Right lobe of liver (tissue), 6 donors: ENCODE measurements around the gene VSTM2B. TPM values are rescaled to one million over a fixed set of nuclear protein-coding genes. Genes with fewer than 3 reads are reported as not detected.

Experiments
- ATAC-seq, 4 donors: fragments of 200-7000 bp; cut with Tn5 transposase; one replicate each; pipeline ENCODE4 v1.9.1; 2020; ENCODE audit warnings: mild to moderate bottlenecking in 4 of 4, moderate library complexity in 4 of 4
- DNase-seq, 3 donors: peaks; one replicate each; pipeline ENCODE4 v3.0.0-alpha.2; 2020
- H3K27ac ChIP-seq, 3 donors: fragments of 200-600 bp; one replicate each; pipeline ENCODE4 v1.8.0; 2022
- H3K27me3 ChIP-seq, 2 donors: fragments of 200-600 bp; one replicate each; pipeline ENCODE4 v1.8.0; 2022
- H3K36me3 ChIP-seq, 4 donors: fragments of 200-600 bp; sonication (generic) in 1 of 4; one replicate each; pipeline versions ENCODE4 v1.5.1 to v1.8.0; 2017 to 2022; ENCODE audit warnings: control low read depth in 1 of 4
- H3K4me1 ChIP-seq, 4 donors: fragments of 200-600 bp; sonication (generic) in 1 of 4; one replicate each; pipeline versions ENCODE4 v1.5.1 to v1.8.0; 2017 to 2022; ENCODE audit warnings: control low read depth in 1 of 4
- H3K4me3 ChIP-seq, 3 donors: fragments of 200-600 bp; one replicate each; pipeline ENCODE4 v1.8.0; 2022
- H3K9me3 ChIP-seq, 4 donors: fragments of 200-600 bp; sonication (generic) in 1 of 4; one replicate each; pipeline versions ENCODE4 v1.5.1 to v1.8.0; 2017 to 2022; ENCODE audit warnings: control low read depth in 1 of 4
- POLR2A ChIP-seq: fragments of 450-650 bp; IDR thresholded peaks from one replicate; pipeline ENCODE4 v1.6.1; 2017; ENCODE audit warnings: antibody characterized with exemption, mild to moderate bottlenecking
- WGBS: methylation state at CpG from one replicate; pipeline ENCODE4 v1.1.6; 2018; ENCODE audit warnings: low coverage, low lambda C conversion rate; ENCODE audit not compliant: insufficient coverage; ENCODE audit errors: missing lambda C conversion rate; 5-methylcytosine and 5-hydroxymethylcytosine counted together
- intact Hi-C, 2 donors: fragments of 100-400 bp; cut with DNase I; formaldehyde crosslinking; loops; one replicate each; pipeline versions ENCODE4 v1.11.2 to v1.14.1; 2022
- long read RNA-seq: library from polyadenylated mRNA; unstranded; transcript quantifications from one replicate; pipeline ENCODE4 v2.0.0, GENCODE V29; 2019
- total RNA-seq, 6 experiments: library from RNA; depleted of rRNA in 2 of 6; stranded (reverse); fragments of >200 nt in 2 of 6; fragmentation: NEBNext Ultra II Directional in 3 of 6; extraction: Animal tissue kit (Norgen Biotek cat#: 25700) in 3 of 6; gene quantifications; one replicate each; pipeline versions ENCODE4 v1.1.0 to v1.2.4, GENCODE V29; 2016 to 2023
- TF ChIP-seq, protein P1 (sequence below), 4 donors: fragments of 200-600 bp in 3 of 4; fragments of 450-650 bp in 1 of 4; IDR thresholded peaks; one replicate each; pipeline versions ENCODE4 v1.5.1 to v1.8.0; 2016 to 2022; ENCODE audit warnings: antibody characterized with exemption in 4 of 4, mild to moderate bottlenecking in 2 of 4
- donor health status: DM: no; HTN: yes; CAD: no.
- donor health status: DM: no; HTN: no; CAD: no.
- donor health status: DM: no; HTN: no; CAD: no.
- donor health status: DM: no; HTN: yes; CAD: no.
- donor health status: DM: no; HTN: yes; CAD: no.

The VSTM2B gene
- not detected for total RNA-seq
- long read RNA-seq = 0 reads

DNA sequence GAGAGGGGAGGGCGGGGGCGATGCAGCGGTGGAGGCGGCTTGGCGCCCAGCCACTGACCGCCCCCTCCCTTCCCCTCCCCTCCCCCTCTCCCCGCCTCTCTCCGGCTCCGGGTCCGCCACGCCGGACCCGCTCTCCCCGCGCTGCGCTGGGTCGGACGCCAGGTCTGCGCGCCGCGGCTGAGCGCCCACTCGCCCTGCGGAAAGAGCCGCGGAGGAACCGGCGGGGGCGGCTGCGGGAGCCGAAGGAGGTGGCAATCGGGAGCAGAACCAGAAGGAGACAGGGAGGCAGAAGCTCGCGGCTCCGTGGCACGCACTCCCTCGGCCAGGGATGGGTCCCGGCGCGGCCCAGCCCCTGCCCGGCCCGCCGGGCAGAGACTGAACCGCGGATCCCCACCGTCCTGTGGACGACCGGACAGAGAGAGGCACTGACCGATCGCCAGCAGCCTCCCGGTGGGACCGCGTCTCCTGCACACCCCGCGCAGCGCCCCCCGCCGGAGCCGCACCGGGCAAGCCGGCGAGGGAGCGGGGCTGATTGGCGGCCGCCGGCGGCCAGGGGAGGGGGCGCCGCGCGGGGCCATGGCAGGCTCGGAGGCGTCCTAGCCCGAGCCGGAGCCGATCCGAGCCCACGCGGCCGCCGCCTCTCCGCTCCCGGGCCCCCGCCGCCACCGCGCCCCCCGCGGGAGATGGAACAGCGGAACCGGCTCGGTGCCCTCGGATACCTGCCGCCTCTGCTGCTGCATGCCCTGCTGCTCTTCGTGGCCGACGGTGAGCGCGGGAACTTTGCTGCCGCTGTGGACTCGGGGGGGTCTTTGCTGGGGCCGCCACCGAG, at the start of gene VSTM2B:
Gene VSTM2B (plus strand): TSS at position 94 of the 829 bp plus-strand sequence. CDS start 590 bp downstream, at position 684.
- no peaks in the 10 kb centered on the region for H3K36me3 ChIP-seq
- intact Hi-C loops = no loop called here
- no peaks in the 10 kb centered on the region for H3K9me3 ChIP-seq
- no peak within 1 kb of the TSS for H3K4me3 ChIP-seq
- ATAC-seq (no peak), DNase-seq (peak in 2 of 3 donors; percentile 10 to 45)
- no peak for TF ChIP-seq POLR2A
- TF ChIP-seq, protein P1, sequence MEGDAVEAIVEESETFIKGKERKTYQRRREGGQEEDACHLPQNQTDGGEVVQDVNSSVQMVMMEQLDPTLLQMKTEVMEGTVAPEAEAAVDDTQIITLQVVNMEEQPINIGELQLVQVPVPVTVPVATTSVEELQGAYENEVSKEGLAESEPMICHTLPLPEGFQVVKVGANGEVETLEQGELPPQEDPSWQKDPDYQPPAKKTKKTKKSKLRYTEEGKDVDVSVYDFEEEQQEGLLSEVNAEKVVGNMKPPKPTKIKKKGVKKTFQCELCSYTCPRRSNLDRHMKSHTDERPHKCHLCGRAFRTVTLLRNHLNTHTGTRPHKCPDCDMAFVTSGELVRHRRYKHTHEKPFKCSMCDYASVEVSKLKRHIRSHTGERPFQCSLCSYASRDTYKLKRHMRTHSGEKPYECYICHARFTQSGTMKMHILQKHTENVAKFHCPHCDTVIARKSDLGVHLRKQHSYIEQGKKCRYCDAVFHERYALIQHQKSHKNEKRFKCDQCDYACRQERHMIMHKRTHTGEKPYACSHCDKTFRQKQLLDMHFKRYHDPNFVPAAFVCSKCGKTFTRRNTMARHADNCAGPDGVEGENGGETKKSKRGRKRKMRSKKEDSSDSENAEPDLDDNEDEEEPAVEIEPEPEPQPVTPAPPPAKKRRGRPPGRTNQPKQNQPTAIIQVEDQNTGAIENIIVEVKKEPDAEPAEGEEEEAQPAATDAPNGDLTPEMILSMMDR (IDR thresholded peaks at IDR 0.05) = no peak
- no peak within 1 kb of the TSS for H3K27ac ChIP-seq
- H3K27me3 ChIP-seq = peaks cover 0 to 13% of the 10 kb centered on the region in 2 donors
- H3K4me1 ChIP-seq = peaks cover 0 to 10% (median 0%) of the 10 kb centered on the region in 4 donors
- 0% methylated on average over 4 of the region's 104 CpGs for WGBS

DNA sequence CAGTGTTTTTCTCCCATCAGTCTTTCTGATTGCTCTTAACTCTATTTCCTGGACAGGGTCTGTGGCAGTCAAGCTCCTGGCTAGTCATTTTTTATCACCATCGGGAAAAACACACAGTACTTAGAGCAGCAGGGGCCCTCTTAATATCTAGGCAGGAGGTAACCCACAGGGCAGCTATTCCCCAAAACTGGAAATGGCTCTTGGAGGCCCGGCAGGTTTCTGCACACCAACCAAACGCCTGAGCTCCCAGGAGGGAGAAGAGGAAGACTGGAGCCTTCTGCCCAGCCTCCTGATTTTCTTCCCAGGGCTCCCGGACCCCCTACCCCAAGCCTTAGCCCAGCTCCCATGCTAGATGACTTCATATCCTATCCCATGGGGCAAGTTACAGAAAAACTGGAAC, 49.3 kb upstream of the VSTM2B start:
- DNase-seq = no peak
- H3K9me3 ChIP-seq = no peaks in the 10 kb centered on the region
- H3K27me3 ChIP-seq = no peaks in the 10 kb centered on the region
- no peaks in the 10 kb centered on the region for H3K4me1 ChIP-seq
- H3K27ac ChIP-seq = no peak overlapping the region
- no peak overlapping the region for H3K4me3 ChIP-seq
- 40% methylated on average over 3 of the region's 4 CpGs for WGBS
- ATAC-seq = no peak
- intact Hi-C loops = no loop called here
- TF ChIP-seq, protein P1 (IDR thresholded peaks at IDR 0.05) = no peak
- no peak for TF ChIP-seq POLR2A
- no peaks in the 10 kb centered on the region for H3K36me3 ChIP-seq

DNA sequence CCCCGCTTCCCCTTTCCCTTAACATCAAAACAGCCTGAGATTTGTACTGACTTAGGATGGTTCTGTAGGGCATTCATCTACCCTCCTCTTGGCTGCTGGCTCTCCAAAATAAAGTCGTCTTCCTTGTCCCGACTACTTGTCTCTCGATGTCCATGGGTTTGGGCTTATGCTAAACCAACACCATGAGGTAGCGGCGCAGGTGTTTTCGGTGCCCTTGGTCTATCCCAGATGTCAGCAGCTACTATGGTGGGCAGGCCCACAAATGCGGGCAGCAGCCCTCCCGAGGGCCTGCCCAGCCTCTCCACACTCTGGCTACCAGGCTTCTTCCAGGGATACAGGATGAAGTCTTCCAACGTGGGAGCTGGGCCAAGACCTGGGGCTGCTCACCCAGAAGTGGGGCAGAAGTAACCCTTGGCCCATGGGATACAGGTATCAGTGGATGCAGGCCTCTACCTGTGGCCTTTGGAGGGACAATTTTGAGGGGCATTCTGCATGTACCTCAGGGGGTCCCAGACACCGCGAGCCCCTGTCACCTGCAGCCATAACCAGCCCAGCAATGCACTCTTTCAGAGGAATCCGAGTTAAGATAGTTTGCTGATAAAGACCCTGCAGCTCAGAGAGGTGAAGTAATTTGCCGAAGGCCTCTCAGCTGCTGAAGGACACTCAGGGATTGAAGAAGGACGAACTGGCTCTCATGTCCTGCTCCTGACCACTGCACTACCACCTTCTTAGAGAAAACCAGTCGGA, 47.8 kb upstream of the VSTM2B start:
- Histone ChIP-seq H3K4me1 (no peaks in the 10 kb centered on the region), H3K36me3 (no peaks in the 10 kb centered on the region), H3K9me3 (no peaks in the 10 kb centered on the region), H3K4me3 (no peak overlapping the region), H3K27me3 (no peaks in the 10 kb centered on the region), H3K27ac (no peak overlapping the region)
- no peak for TF ChIP-seq POLR2A
- TF ChIP-seq, protein P1 (IDR thresholded peaks at IDR 0.05) = no peak
- 65% methylated on average over 9 of the region's 16 CpGs for WGBS
- ATAC-seq (no peak), DNase-seq (no peak)
- intact Hi-C loops = no loop called here

DNA sequence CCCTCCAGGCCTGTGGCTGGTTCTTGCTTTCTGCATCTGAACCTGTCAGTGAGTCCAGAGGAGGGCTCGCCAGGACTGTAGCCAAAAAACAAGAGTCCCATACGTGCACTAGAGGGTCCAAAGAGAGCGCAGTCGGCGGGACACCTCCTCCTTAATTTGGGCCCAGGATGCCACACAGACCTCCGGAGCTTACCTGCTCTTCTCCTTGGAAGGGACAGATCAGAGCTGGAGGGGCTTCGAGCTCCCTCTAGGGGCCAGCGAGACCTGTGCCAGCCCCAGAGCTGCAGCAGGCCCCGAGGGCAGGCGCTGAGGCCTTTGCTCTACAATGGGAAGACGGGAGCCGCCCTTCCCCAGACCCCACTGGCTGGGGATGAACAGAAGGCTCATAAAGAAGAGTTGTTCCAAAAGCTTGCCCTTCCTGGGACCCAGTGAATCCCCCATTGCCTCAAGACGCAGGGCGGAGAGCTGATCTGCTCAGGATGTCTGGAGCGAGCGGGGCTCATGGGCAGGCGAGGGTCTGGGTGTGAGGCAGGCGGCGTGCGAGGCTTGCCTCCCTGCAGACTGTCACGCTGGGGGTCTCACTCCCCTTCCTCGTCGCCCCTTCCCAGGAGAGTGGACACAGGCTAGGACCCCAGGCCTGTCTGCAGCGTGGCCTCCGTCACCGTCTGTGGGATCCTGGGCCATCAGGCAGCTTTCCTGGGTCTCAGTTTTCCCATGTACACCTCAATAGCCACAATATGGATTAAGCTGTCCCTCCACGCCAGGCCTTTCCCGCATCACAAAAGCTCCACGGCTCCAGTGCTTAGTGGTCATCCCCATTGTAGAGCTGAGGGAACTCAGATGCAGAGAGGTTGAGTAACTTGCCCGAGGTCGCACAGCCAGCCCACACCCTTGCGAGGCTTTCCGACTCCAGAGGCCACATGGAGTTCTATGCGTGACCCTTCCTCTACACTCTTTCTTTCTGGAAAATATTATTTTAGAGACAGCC, 46.9 kb upstream of the VSTM2B start:
- ATAC-seq = peak in 2 of 4 donors; percentile 39 to 41

More for the DNA sequence above, 46.9 kb upstream of the VSTM2B start:
- 39% methylated on average over 16 of the region's 34 CpGs for WGBS
- Histone ChIP-seq H3K9me3 (no peaks in the 10 kb centered on the region), H3K27me3 (no peaks in the 10 kb centered on the region), H3K4me3 (no peak overlapping the region), H3K36me3 (no peaks in the 10 kb centered on the region), H3K27ac (no peak overlapping the region), H3K4me1 (no peaks in the 10 kb centered on the region)
- intact Hi-C loops = no loop called here
- TF ChIP-seq, protein P1 (IDR thresholded peaks at IDR 0.05) = peak in 3 of 4 donors; percentile 26 to 37 (median 31)
- TF ChIP-seq POLR2A = no peak
- DNase-seq = no peak
